Measurements from ENCODE around the gene PAN3. TPM values are rescaled to one million over a fixed set of nuclear protein-coding genes. Genes with fewer than 3 reads are reported as not detected.

Gene PAN3
- total and polyA plus RNA-seq, 2 of the 8 experiments (the other 6 are each of a cell fraction or from before 2014, with no cell fraction given): 12.7 to 39.3 TPM

GRCh38 chr13:28136916-28137315 lies 1.4 kb upstream of the PAN3 start (continued):
- TF ChIP-seq, protein P1, sequence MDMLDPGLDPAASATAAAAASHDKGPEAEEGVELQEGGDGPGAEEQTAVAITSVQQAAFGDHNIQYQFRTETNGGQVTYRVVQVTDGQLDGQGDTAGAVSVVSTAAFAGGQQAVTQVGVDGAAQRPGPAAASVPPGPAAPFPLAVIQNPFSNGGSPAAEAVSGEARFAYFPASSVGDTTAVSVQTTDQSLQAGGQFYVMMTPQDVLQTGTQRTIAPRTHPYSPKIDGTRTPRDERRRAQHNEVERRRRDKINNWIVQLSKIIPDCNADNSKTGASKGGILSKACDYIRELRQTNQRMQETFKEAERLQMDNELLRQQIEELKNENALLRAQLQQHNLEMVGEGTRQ (IDR thresholded peaks at IDR 0.05; ENCODE audit: low read length): no peak
- no peak for TF ChIP-seq SP1 (IDR thresholded peaks at IDR 0.05; ENCODE audit: low read depth, low read length)
- TF ChIP-seq CBX8 (IDR thresholded peaks at IDR 0.05; ENCODE audit: borderline replicate concordance, low read depth, low read length): no peak
- TF ChIP-seq CHD2 (IDR thresholded peaks at IDR 0.05; ENCODE audit: low read length): no peak
- no peak for TF ChIP-seq JUND (IDR thresholded peaks at IDR 0.05; ENCODE audit: low read length)
